CD4-positive, alpha-beta memory T cell (primary cell): Measurements from ENCODE around the gene PKP3. TPM values are rescaled to one million over a fixed set of nuclear protein-coding genes. Genes with fewer than 3 reads are reported as not detected.
A peak's percentile ranks its signal among the peaks of the same experiment; 100 is the strongest.
"Not testable (repeated sequence)": the region's sequence is repeated elsewhere in the genome, so short reads cannot be mapped to it uniquely, and the experiment has no call there.

Experiments
- CTCF ChIA-PET: fragments of 350-600 bp; sonication (Branson Sonifier 250); formaldehyde crosslinking; loops from one replicate; lab custom pipeline; 2021; ENCODE audit warnings: inconsistent platforms; ENCODE audit not compliant: partially characterized antibody; lab: Charles Lee
- POLR2A ChIA-PET: fragments of 350-600 bp; sonication (Branson Sonifier 250); formaldehyde crosslinking; loops from one replicate; lab custom pipeline; 2021; ENCODE audit not compliant: partially characterized antibody; lab: Charles Lee
- DNase-seq, 5 donors: peaks; one replicate each; pipeline versions ENCODE4 v3.0.0 to v3.0.0-alpha.2; 2020 to 2022; ENCODE audit warnings: mixed read lengths in 1 of 5
- H3K27ac ChIP-seq: one replicate; pipeline ENCODE4 v1.7.0; 2013; ENCODE audit warnings: low read depth, low read length
- H3K27me3 ChIP-seq: 2 replicates; pipeline ENCODE4 v1.7.0; 2013; ENCODE audit warnings: mild to moderate bottlenecking, low read length, moderate library complexity; ENCODE audit not compliant: insufficient read depth
- H3K36me3 ChIP-seq: 2 replicates; pipeline ENCODE4 v1.7.0; 2013; ENCODE audit warnings: mild to moderate bottlenecking, low read length, moderate library complexity; ENCODE audit not compliant: insufficient read depth
- H3K4me1 ChIP-seq: 2 replicates; pipeline ENCODE4 v1.7.0; 2013; ENCODE audit warnings: mild to moderate bottlenecking, low read length, moderate library complexity; ENCODE audit not compliant: insufficient read depth
- H3K4me3 ChIP-seq, 2 donors: one replicate each; pipeline ENCODE4 v1.7.0; 2013; ENCODE audit warnings: low read length in 2 of 2, mild to moderate bottlenecking in 1 of 2
- H3K9me3 ChIP-seq, 2 donors: one replicate each; pipeline ENCODE4 v1.7.0; 2013; ENCODE audit warnings: low read length in 2 of 2, control low read depth in 1 of 2; ENCODE audit not compliant: control insufficient read depth in 1 of 2
- H3K27ac Mint-ChIP-seq, 7 donors: one replicate each; pipeline ENCODE4 v1.8.0; 2020 to 2021; ENCODE audit warnings: mixed read lengths in 7 of 7, mild to moderate bottlenecking in 6 of 7, inconsistent platforms in 3 of 7, moderate library complexity in 3 of 7
- H3K27me3 Mint-ChIP-seq, 2 donors: one replicate each; pipeline ENCODE4 v1.8.0; 2020 to 2021; ENCODE audit warnings: mixed read lengths in 2 of 2
- H3K36me3 Mint-ChIP-seq, 2 donors: one replicate each; pipeline ENCODE4 v1.8.0; 2020 to 2021; ENCODE audit warnings: mixed read lengths in 2 of 2, inconsistent platforms in 1 of 2, mild to moderate bottlenecking in 1 of 2
- H3K4me1 Mint-ChIP-seq, 4 donors: one replicate each; pipeline ENCODE4 v1.8.0; 2020 to 2021; ENCODE audit warnings: mixed read lengths in 4 of 4, mild to moderate bottlenecking in 1 of 4
- H3K4me3 Mint-ChIP-seq, 8 donors: one replicate each; pipeline ENCODE4 v1.8.0; 2020 to 2021; ENCODE audit warnings: mixed read lengths in 8 of 8, mild to moderate bottlenecking in 7 of 8, moderate library complexity in 6 of 8, inconsistent platforms in 3 of 8
- H3K9me3 Mint-ChIP-seq, 8 donors: one replicate each; pipeline ENCODE4 v1.8.0; 2020 to 2021; ENCODE audit warnings: mixed read lengths in 8 of 8, mild to moderate bottlenecking in 5 of 8, inconsistent platforms in 3 of 8, moderate library complexity in 1 of 8
- intact Hi-C: fragments of 100-400 bp; cut with micrococcal nuclease; formaldehyde crosslinking; loops from one replicate; pipeline ENCODE4 v1.15.1; 2023
- polyA plus RNA-seq, 2 donors: library from polyadenylated mRNA; unstranded; fragments of 300-500 nt; fragmentation: Illumina TruSeq; gene quantifications; one replicate each; pipeline ENCODE4 v1.2.3, GENCODE V29; 2021
- total RNA-seq, 2 experiments: library from RNA; stranded (reverse); gene quantifications; one replicate each; pipeline ENCODE4 v1.2.3, GENCODE V29; 2021

PKP3 gene
- total and polyA plus RNA-seq, 4 experiments from 2014 or later, result 0.14 TPM; not detected in 3

GRCh38 chr11:420911-421321 is 26.9 kb downstream of the PKP3 start:
- no peak overlapping the region for H3K27ac Mint-ChIP-seq
- H3K4me3 Mint-ChIP-seq, result no peak overlapping the region

DNA sequence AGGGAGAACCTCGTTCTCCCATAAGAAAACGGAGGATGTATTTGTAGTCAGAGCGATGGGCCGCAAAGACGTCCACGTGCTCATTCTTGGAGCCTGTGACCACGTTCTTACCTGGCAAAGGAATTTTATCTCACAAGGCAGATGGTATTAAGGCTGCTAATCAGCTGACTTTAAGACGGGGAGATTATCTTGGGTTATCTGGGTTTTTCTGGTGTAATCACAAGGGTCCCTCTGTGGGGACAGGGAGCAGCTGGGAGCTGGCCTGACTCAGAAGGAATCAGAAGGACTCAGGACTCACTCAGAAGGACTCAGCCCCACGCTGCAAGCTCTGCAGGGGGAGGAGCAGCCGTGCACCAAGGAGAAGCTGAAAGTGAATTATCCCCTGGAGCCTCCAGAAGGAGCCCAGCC is 28.2 kb downstream of the PKP3 start:
- POLR2A ChIA-PET, result interaction anchor here (0.6 to 0.9 kb wide), 2 partner anchors 21 to 28 kb away, joined by 3 read pairs; partner anchors contain the start of gene PTDSS2
- peak overlapping the region in 3 of 7 donors; percentile 5 to 68 (median 32) for H3K27ac Mint-ChIP-seq
- H3K27me3 Mint-ChIP-seq, result no peaks in the 10 kb centered on the region
- peaks cover 6% of the 10 kb centered on the region for H3K4me1 ChIP-seq
- H3K4me3 Mint-ChIP-seq, result no peak overlapping the region
- CTCF ChIA-PET, result interaction anchor here (0.9 to 1.6 kb wide), 3 partner anchors 15 to 56 kb away, joined by 3 read pairs; no protein-coding TSS in a partner anchor
- no peak overlapping the region for H3K27ac ChIP-seq
- no peaks in the 10 kb centered on the region for H3K36me3 ChIP-seq
- H3K9me3 Mint-ChIP-seq, result no peaks in the 10 kb centered on the region
- peaks cover 17% of the 10 kb centered on the region in 2 donors for H3K36me3 Mint-ChIP-seq
- H3K4me1 Mint-ChIP-seq, result peaks cover 0 to 11% (median 1%) of the 10 kb centered on the region in 4 donors
- H3K4me3 ChIP-seq, result no peak overlapping the region
- intact Hi-C loops, result no loop called here
- DNase-seq, result peak in 1 of 5 donors; percentile 5
- no peaks in the 10 kb centered on the region for H3K9me3 ChIP-seq
- no peaks in the 10 kb centered on the region for H3K27me3 ChIP-seq

More at GRCh38 chr11:420911-421321, 26.9 kb downstream of the PKP3 start:
- no peak overlapping the region for H3K4me3 ChIP-seq
- H3K36me3 ChIP-seq, result no peaks in the 10 kb centered on the region
- H3K27ac ChIP-seq, result no peak overlapping the region
- Mint-ChIP-seq H3K36me3 (peaks cover 16 to 17% of the 10 kb centered on the region in 2 donors), H3K4me1 (peaks cover 0 to 16% (median 2%) of the 10 kb centered on the region in 4 donors), H3K27me3 (no peaks in the 10 kb centered on the region), H3K9me3 (no peaks in the 10 kb centered on the region)
- intact Hi-C loops, result no loop called here
- ChIA-PET POLR2A (no interaction called here), CTCF (no interaction called here)
- peaks cover 8% of the 10 kb centered on the region for H3K4me1 ChIP-seq
- H3K27me3 ChIP-seq, result no peaks in the 10 kb centered on the region
- DNase-seq, result peak in 1 of 5 donors; percentile 30
- H3K9me3 ChIP-seq, result no peaks in the 10 kb centered on the region

DNA sequence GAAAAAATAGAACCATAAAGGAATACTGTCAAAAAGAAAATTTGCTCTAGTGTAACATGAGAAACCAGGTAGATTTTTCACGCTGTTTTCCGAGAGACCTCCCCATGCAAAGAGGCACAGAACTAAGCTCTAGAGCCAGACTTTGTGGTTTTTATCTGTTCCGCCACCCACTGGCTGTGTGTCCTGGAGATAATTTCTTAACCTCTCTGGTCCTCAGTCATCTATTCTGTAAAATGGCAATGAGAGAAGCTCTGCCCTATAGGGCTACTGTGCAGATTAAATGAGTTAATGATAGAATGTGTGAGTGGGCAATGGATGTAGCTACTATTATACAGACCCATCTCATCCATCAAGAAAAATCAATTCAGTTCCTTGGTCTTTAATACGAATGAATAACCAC is 30.2 kb downstream of the PKP3 start:
- intact Hi-C loops, result no loop called here
- Histone ChIP-seq H3K27ac (no peak overlapping the region), H3K4me1 (no peaks in the 10 kb centered on the region), H3K4me3 (no peak overlapping the region), H3K36me3 (no peaks in the 10 kb centered on the region), H3K9me3 (no peaks in the 10 kb centered on the region), H3K27me3 (no peaks in the 10 kb centered on the region)
- Mint-ChIP-seq H3K4me1 (peaks cover 0 to 1% (median under 1%) of the 10 kb centered on the region in 4 donors), H3K9me3 (no peaks in the 10 kb centered on the region), H3K27ac (peak overlapping the region in 1 of 7 donors; percentile 4), H3K27me3 (no peaks in the 10 kb centered on the region), H3K36me3 (peaks cover 28% of the 10 kb centered on the region in 2 donors), H3K4me3 (no peak overlapping the region)
- ChIA-PET CTCF (interaction anchor here (1.6 kb wide), 1 partner anchor 173 kb away, joined by 3 read pairs; no protein-coding TSS in a partner anchor), POLR2A (interaction anchor here (1.4 kb wide), 1 partner anchor 18 kb away, joined by 3 read pairs; the partner anchor contains the start of gene ANO9)
- DNase-seq, result no peak

- H3K27me3 Mint-ChIP-seq, intact Hi-C loops, H3K4me3 ChIP-seq, H3K4me3 Mint-ChIP-seq, DNase-seq, H3K27ac ChIP-seq, H3K9me3 Mint-ChIP-seq, H3K36me3 ChIP-seq, H3K4me1 Mint-ChIP-seq, H3K4me1 ChIP-seq, CTCF ChIA-PET, H3K9me3 ChIP-seq, H3K27me3 ChIP-seq: not testable (repeated sequence)
- Mint-ChIP-seq H3K27ac (peak overlapping the region in 2 of 7 donors; percentile 65 to 70), H3K36me3 (peaks cover 28 to 31% of the 10 kb centered on the region in 2 donors)
- POLR2A ChIA-PET, result interaction anchor here (1.2 to 1.4 kb wide), 2 partner anchors 17 to 23 kb away, joined by 3 read pairs; partner anchors contain the start of gene ANO9
These were observed 30.8 kb downstream of the PKP3 start for GRCh38 chr11:424766-425165.

GRCh38 chr11:425301-425700 is 31.3 kb downstream of the PKP3 start:
- Mint-ChIP-seq H3K36me3 (peaks cover 28 to 31% of the 10 kb centered on the region in 2 donors), H3K4me3 (no peak overlapping the region), H3K9me3 (no peaks in the 10 kb centered on the region), H3K27me3 (no peaks in the 10 kb centered on the region), H3K4me1 (peaks cover 0 to 1% (median under 1%) of the 10 kb centered on the region in 4 donors), H3K27ac (peak overlapping the region in 1 of 7 donors; percentile 1)
- ChIA-PET POLR2A (interaction anchor here (1.2 to 1.9 kb wide), 2 partner anchors 8 to 22 kb away, joined by 3 to 12 read pairs; no protein-coding TSS in a partner anchor), CTCF (no interaction called here)
- H3K27me3 ChIP-seq, result no peaks in the 10 kb centered on the region
- H3K4me3 ChIP-seq, result no peak overlapping the region
- H3K36me3 ChIP-seq, result no peaks in the 10 kb centered on the region
- DNase-seq, result no peak
- no peak overlapping the region for H3K27ac ChIP-seq
- H3K9me3 ChIP-seq, result no peaks in the 10 kb centered on the region
- intact Hi-C loops, result no loop called here
- H3K4me1 ChIP-seq, result no peaks in the 10 kb centered on the region

- ChIA-PET CTCF (interaction anchor here (1.5 kb wide), 2 partner anchors 12 to 21 kb away, joined by 4 to 5 read pairs; partner anchors contain the start of gene SIGIRR), POLR2A (interaction anchor here (0.8 to 1.9 kb wide), 2 partner anchors 10 to 12 kb away, joined by 4 to 12 read pairs; partner anchors contain the start of gene SIGIRR)
- H3K4me3 Mint-ChIP-seq, result no peak overlapping the region
These were observed 32.8 kb downstream of the PKP3 start for GRCh38 chr11:426851-427250.

GRCh38 chr11:428295-428694 is 34.3 kb downstream of the PKP3 start:
- Mint-ChIP-seq H3K9me3 (no peaks in the 10 kb centered on the region), H3K36me3 (peaks cover 24 to 25% of the 10 kb centered on the region in 2 donors), H3K27ac (no peak overlapping the region), H3K27me3 (no peaks in the 10 kb centered on the region), H3K4me1 (peaks cover 0 to 1% (median under 1%) of the 10 kb centered on the region in 4 donors), H3K4me3 (no peak overlapping the region)
- Histone ChIP-seq H3K4me1 (no peaks in the 10 kb centered on the region), H3K9me3 (no peaks in the 10 kb centered on the region), H3K27me3 (no peaks in the 10 kb centered on the region), H3K27ac (no peak overlapping the region), H3K4me3 (no peak overlapping the region), H3K36me3 (peaks cover 11% of the 10 kb centered on the region)
- ChIA-PET CTCF (interaction anchor here (0.5 to 1.9 kb wide), 2 partner anchors 12 to 19 kb away, joined by 3 to 4 read pairs; no protein-coding TSS in a partner anchor), POLR2A (interaction anchor here (0.9 kb wide), 1 partner anchor 11 kb away, joined by 5 read pairs; no protein-coding TSS in a partner anchor)
- peak in 1 of 5 donors; percentile 11 for DNase-seq
- intact Hi-C loops, result no loop called here

More at GRCh38 chr11:426851-427250, 32.8 kb downstream of the PKP3 start:
- H3K4me3 ChIP-seq, result no peak overlapping the region
- Mint-ChIP-seq H3K27ac (no peak overlapping the region), H3K36me3 (peaks cover 28 to 31% of the 10 kb centered on the region in 2 donors), H3K9me3 (no peaks in the 10 kb centered on the region), H3K4me1 (peaks cover 0 to 1% (median under 1%) of the 10 kb centered on the region in 4 donors), H3K27me3 (no peaks in the 10 kb centered on the region)
- H3K9me3 ChIP-seq, result no peaks in the 10 kb centered on the region
- H3K36me3 ChIP-seq, result no peaks in the 10 kb centered on the region
- H3K27me3 ChIP-seq, result no peaks in the 10 kb centered on the region
- H3K4me1 ChIP-seq, result no peaks in the 10 kb centered on the region
- DNase-seq, result peak in 1 of 5 donors; percentile 19
- intact Hi-C loops, result no loop called here
- no peak overlapping the region for H3K27ac ChIP-seq
